Measurements from ENCODE around the gene PHC1.

- TF ChIP-seq CTCF (conservative IDR thresholded peaks at IDR 0.05; ENCODE audit: low read depth, low read length) (no peak), EZH2 (IDR thresholded peaks at IDR 0.05; ENCODE audit: borderline replicate concordance, low read depth, low read length, poor library complexity, severe bottlenecking) (no peak)
These were observed 17.2 kb upstream of the PHC1 start for GRCh38 chr12:8897081-8897480.
